NCI-H1092 (cell line): ENCODE measurements around the gene OR4E2.
"Not testable (repeated sequence)": the region's sequence is repeated elsewhere in the genome, so short reads cannot be mapped to it uniquely, and the experiment has no call there.

ENCODE experiments used
- DNase-seq: peaks from one replicate; lab custom pipeline; 2025; lab: John Stamatoyannopoulos, UW

Gene OR4E2

DNA sequence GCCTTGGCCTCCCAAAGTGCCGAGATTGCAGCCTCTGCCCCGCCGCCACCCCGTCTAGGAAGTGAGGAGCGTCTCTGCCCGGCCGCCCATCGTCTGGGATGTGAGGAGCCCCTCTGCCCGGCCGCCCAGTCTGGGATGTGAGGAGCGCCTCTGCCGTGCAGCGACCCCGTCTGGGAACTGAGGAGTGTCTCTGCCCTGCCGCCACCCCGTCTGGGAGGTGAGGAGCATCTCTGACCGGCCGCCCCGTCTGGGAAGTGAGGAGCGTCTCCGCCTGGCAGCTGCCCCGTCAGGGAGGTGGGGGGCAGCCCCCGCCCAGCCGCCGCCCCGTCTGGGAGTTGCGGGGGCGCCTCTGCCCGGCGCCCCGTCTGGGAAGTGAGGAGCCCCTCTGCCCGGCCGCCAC is 44.0 kb downstream of the OR4E2 start:
- DNase-seq: not testable (repeated sequence)

DNA sequence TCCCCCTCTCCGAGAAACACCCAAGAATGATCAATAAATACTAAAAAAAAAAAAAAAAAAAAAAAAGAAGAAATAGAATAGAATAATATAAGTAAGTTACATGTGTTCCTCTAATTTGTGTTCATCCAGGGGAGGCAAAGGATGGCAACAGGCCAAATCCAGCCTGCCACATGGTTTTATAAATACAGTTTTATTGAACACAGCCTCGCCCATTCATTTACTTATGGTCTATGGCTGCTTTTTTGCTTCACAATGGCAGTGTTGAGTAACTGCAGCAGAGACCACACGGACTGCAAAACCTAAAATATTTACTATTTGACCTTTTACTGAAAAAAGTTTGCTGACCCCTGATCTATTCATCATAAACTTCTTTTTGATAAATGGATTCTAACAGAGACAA is 44.9 kb downstream of the OR4E2 start:
- DNase-seq: not testable (repeated sequence)

DNA sequence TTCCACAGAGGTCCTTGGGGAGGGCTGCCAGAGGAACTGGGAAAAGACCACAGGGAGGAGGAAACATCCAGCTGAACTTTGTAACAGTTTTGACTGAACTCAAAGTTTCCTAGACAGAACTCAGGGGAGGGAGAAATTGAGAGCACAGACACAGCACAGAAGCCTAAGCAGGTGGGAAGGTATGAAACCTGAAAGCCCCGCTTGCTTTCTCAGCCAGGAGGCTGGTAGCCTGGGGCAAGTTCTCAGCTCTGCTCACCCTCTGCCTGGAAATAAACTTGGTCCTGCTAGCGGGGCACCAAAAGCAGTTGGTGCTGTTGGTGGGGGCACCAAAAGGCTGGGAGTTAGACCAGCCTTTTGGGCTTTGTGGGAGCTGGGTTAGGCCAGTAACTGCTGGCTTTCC is 45.9 kb downstream of the OR4E2 start:
- no peak for DNase-seq

DNA sequence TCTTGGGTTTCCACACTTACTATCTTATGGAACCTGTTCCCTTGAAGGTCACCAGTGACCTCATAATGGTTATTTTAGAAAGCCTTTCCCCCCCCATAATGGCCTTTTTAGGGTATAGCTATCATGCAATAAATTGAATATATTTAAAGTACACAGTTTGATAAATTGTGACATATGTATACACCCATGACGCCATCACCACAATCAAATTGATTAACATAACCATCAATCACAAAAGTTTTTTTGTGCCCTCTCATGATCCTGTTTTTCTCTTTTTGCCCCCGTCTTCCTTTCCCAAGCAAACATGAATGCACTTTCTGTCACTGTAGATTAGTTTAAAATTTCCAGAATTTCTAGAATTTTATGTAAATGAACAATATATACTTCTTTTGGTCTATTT is 48.7 kb downstream of the OR4E2 start:
- DNase-seq: no peak

DNA sequence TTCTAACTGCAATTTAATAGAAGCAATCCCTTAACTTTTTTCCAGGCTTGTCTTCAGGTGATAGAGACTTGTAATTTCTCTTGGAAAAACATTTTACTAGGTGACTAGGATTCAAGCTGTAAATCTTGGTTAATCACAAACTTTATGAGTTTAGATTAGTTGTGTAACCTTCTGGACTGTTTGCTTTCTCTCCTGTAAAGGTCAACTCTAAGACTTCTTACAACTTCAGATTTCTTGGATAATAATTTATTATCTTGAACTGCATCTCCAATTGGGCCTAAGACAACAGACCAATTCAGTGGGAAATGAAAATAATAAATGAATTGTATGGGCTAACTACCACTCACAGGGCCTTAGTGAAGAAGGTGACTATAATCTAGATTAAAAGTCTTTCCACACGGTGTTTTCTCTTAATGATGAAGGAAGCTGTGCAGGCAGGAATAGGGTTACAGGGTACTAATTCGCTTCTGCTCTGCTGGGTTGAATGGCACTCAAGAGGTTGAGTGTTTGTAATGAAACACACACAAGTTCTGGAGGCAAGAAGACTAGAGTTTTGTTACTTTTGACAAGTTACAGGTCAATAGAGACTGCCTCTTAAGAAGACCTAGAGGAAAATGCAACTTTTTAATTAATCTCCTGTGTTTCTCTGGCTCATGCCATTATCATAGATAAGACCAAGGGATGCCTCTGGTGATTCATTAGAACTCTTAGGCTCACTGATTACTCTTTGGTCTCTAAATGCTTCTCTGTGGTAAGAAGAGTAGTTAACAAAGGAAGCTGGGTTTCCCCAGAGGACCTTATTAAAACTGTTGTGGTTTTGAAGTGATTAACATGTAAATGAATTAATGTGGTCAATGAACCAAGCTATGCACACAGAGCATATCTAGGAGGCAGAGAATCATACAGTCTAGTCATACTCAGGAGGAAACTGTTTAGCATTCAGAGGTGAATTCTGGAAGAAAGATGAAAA is 50.0 kb downstream of the OR4E2 start:
- DNase-seq: no peak

DNA sequence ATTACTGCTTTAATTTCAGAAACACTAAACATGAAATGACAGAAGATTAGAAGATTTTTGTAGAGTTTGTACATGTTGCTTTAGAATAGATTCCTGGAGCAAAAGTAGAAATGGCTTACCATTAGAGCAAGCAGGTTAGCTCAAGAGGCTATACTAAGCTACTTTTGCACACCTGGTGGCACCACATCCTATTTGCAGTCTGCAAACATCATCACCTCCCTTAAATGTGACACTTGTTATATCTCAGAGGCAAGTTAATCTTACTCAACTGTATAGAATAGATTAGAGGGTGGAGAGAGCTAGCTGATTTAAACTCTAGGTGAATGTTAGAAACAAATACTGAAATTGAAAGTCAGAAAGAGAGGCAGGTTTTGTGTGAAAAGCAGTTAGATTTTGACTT is 50.7 kb downstream of the OR4E2 start:
- no peak for DNase-seq

DNA sequence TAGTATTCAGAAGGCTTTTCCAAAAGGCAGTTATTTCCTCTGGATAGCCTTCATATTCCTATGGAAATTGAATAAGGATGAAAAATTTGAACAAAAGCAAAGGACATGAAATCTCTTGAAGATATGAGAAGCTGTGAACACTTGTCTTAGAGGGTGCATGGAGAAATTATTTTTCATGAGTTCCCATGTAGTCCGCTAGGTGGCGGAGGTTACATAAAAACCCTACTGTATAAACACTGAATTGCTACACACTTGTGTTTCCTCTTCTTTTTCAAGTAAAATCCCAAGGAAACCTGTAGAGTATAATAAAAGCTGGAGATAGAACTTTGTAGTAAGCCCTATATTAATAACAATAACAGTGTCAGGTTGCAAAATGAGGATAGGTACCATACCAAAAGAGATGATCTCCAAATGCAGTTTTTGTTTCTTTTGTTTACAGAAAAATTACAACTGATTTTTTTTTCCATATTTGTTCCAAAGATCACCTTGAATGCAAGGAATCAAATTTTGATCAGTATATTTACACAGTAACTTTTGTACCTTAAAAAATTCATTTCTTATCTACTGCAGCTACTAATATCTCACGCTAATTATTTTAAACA is 57.8 kb downstream of the OR4E2 start:
- DNase-seq: peak; percentile 23

DNA sequence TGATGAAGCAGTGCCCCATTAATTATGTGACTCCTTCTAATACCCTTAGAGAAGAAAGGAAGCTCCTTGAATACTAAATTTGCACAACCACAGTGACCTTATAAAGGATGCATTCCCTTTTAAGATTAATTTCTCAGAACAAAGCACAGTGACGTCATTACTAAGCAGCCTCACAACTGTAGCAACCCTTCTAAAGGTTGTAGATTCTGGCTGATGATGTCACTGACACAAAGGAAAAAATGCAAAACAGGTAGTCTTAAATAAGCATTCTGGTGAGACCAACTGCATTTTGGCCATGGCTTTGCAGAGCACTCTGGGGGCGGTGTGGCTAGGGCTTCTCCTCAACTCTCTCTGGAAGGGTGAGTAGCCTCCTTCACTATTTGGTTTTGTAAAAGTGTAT is 58.4 kb downstream of the OR4E2 start:
- DNase-seq: no peak

DNA sequence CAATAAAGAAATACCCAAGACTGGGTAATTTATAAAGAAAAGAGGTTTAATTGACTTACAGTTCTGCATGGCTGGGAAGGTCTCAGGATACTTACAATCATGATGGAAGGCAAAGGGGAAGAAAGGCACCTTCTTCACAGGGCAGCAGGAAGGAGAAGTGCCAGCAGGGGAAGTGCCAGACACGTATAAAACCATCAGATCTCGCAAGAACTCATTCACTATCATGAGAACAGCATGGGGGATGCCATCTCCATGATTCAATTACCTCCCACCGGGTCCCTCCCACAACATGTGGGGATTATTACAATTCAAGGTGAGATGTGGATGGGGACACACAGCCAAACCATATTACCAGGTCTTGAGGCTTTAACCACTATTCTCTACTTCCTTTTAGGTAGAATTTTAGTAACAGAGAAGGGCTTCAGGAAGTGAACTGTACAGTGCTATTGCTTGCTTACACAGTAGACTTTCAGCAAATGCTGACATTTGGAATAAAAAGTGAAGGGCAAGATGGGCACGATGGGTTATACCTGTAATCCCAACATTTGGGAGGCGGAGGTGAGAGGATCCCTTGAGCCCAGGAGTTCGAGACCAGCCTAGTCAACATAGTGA is 60.8 kb downstream of the OR4E2 start:
- no peak for DNase-seq
